ENCODE results near the gene OMD. TPM values are rescaled to one million over a fixed set of nuclear protein-coding genes. Genes with fewer than 3 reads are reported as not detected.

The OMD gene
- total RNA-seq, result not detected in 2 replicates
- long read RNA-seq, result 0 reads

GRCh38 chr9:92424340-92424739 lies at the start of gene OMD:
Gene OMD (minus strand): TSS chr9:92424471. CDS start chr9:92417558, 6,913 bp downstream.
- no peak for TF ChIP-seq CTCF (conservative IDR thresholded peaks at IDR 0.05)
- no peak within 1 kb of the TSS for H3K27ac Mint-ChIP-seq (ENCODE audit: unreplicated experiment)
- H3K9me3 Mint-ChIP-seq, result no peaks in the 10 kb centered on the region
- H3K4me3 Mint-ChIP-seq, result no peak within 1 kb of the TSS
- peaks cover 8% of the 10 kb centered on the region for H3K4me1 Mint-ChIP-seq
- DNase-seq (ENCODE audit: low read depth, low spot score), result no peak
- H3K36me3 Mint-ChIP-seq (ENCODE audit: low read depth), result no peaks in the 10 kb centered on the region
- H3K27me3 Mint-ChIP-seq (ENCODE audit: low read depth), result no peaks in the 10 kb centered on the region

- Mint-ChIP-seq H3K27ac (ENCODE audit: unreplicated experiment) (no peak overlapping the region), H3K9me3 (no peaks in the 10 kb centered on the region), H3K4me1 (no peaks in the 10 kb centered on the region), H3K36me3 (ENCODE audit: low read depth) (no peaks in the 10 kb centered on the region), H3K4me3 (no peak overlapping the region), H3K27me3 (ENCODE audit: low read depth) (no peaks in the 10 kb centered on the region)
- DNase-seq (ENCODE audit: low read depth, low spot score), result no peak
- no peak for TF ChIP-seq CTCF (conservative IDR thresholded peaks at IDR 0.05)
Measured at GRCh38 chr9:92468206-92468605, 43.9 kb upstream of the OMD start.

DNA sequence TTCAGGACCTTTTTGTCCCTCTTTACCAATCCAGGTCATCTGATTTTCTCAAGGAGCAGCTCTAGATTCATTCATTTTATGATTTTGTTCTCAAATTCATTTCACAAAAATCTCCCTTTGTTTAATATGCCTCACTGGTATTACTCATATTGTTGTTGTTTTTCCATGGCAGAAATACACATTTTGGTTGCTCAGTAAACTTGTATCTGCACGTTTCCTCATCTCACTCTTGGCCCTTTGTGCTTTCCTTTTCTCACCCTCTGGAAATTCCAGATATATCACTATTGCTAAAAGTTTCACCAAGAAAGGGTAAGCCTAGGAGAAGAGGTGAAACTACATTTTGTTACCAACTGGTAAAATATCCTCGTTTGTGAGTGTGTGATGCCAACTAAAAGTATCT lies 43.2 kb upstream of the OMD start:
- no peak for DNase-seq (ENCODE audit: low read depth, low spot score)
- no peak overlapping the region for H3K4me3 Mint-ChIP-seq
- no peaks in the 10 kb centered on the region for H3K9me3 Mint-ChIP-seq
- no peak overlapping the region for H3K27ac Mint-ChIP-seq (ENCODE audit: unreplicated experiment)
- no peaks in the 10 kb centered on the region for H3K36me3 Mint-ChIP-seq (ENCODE audit: low read depth)
- TF ChIP-seq CTCF (conservative IDR thresholded peaks at IDR 0.05), result no peak
- H3K4me1 Mint-ChIP-seq, result no peaks in the 10 kb centered on the region
- H3K27me3 Mint-ChIP-seq (ENCODE audit: low read depth), result no peaks in the 10 kb centered on the region

- no peaks in the 10 kb centered on the region for H3K4me1 Mint-ChIP-seq
Measured at GRCh38 chr9:92467041-92467440, 42.8 kb upstream of the OMD start.

GRCh38 chr9:92463984-92464383 lies 39.7 kb upstream of the OMD start:
- no peak for DNase-seq (ENCODE audit: low read depth, low spot score)
- Mint-ChIP-seq H3K4me3 (no peak overlapping the region), H3K9me3 (no peaks in the 10 kb centered on the region), H3K27ac (ENCODE audit: unreplicated experiment) (no peak overlapping the region), H3K4me1 (no peaks in the 10 kb centered on the region), H3K36me3 (ENCODE audit: low read depth) (no peaks in the 10 kb centered on the region), H3K27me3 (ENCODE audit: low read depth) (no peaks in the 10 kb centered on the region)
- no peak for TF ChIP-seq CTCF (conservative IDR thresholded peaks at IDR 0.05)

More at GRCh38 chr9:92467041-92467440, 42.8 kb upstream of the OMD start:
- Mint-ChIP-seq H3K27me3 (ENCODE audit: low read depth) (no peaks in the 10 kb centered on the region), H3K27ac (ENCODE audit: unreplicated experiment) (no peak overlapping the region), H3K36me3 (ENCODE audit: low read depth) (no peaks in the 10 kb centered on the region), H3K9me3 (no peaks in the 10 kb centered on the region), H3K4me3 (no peak overlapping the region)
- no peak for TF ChIP-seq CTCF (conservative IDR thresholded peaks at IDR 0.05)
- no peak for DNase-seq (ENCODE audit: low read depth, low spot score)

GRCh38 chr9:92463387-92463786 lies 39.1 kb upstream of the OMD start:
- H3K27me3 Mint-ChIP-seq (ENCODE audit: low read depth), result no peaks in the 10 kb centered on the region
- TF ChIP-seq CTCF (conservative IDR thresholded peaks at IDR 0.05), result no peak
- no peaks in the 10 kb centered on the region for H3K36me3 Mint-ChIP-seq (ENCODE audit: low read depth)
- H3K4me3 Mint-ChIP-seq, result no peak overlapping the region
- H3K9me3 Mint-ChIP-seq, result no peaks in the 10 kb centered on the region
- no peaks in the 10 kb centered on the region for H3K4me1 Mint-ChIP-seq
- no peak overlapping the region for H3K27ac Mint-ChIP-seq (ENCODE audit: unreplicated experiment)
- no peak for DNase-seq (ENCODE audit: low read depth, low spot score)

All from neural crest cell (in vitro differentiated cells).